Measurements from ENCODE around the gene CLCF1. TPM values are rescaled to one million over a fixed set of nuclear protein-coding genes. Genes with fewer than 3 reads are reported as not detected.

CLCF1 gene
- total and polyA plus RNA-seq, 2 of the 13 experiments (the other 11 are each of a cell fraction or from before 2014, with no cell fraction given): 0.49 to 0.78 TPM

DNA sequence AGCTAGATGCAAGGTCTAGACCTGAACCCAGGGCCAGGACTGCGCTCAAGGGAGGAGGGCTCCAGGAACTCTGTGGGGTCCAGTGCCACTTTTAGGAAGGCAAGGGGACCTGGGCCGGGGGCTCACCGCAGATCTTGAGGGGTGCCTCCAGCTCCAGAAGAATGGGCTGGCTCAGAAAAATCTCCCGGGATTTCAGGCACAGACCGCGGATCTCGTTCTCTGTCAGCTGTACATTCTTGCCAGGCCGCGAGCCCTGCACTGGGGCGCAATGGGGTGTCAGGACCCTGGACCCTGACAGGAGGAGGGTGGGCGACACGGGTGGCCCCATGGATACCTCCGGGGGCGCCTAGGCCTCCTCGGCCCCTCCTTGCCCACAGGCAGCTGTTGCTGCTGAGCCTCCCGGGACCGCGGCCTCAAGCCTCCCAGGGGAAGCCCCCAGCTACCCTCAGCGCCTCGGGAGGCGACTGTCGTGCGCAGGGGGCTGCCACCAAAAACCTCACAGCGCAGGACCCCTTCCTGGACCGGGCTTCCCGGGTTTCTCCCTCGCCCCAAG lies 27.6 kb upstream of the CLCF1 start (continued):
- TF ChIP-seq CENPX (CRISPR knock-in tag; IDR thresholded peaks at IDR 0.05): no peak
- no peak for TF ChIP-seq CBX5 (CRISPR knock-in tag; IDR thresholded peaks at IDR 0.05; ENCODE audit: borderline replicate concordance)
- 0 out of 2 replicates have a peak, but pooled peaks have one; percentile 12 for TF ChIP-seq PAX8 (CRISPR knock-in tag; IDR thresholded peaks at IDR 0.05; ENCODE audit: borderline replicate concordance)
- TF ChIP-seq, protein P1, sequence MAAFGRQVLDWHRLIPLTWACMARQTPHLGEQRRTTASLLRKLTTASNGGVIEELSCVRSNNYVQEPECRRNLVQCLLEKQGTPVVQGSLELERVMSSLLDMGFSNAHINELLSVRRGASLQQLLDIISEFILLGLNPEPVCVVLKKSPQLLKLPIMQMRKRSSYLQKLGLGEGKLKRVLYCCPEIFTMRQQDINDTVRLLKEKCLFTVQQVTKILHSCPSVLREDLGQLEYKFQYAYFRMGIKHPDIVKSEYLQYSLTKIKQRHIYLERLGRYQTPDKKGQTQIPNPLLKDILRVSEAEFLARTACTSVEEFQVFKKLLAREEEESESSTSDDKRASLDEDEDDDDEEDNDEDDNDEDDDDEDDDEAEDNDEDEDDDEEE (CRISPR knock-in tag; IDR thresholded peaks at IDR 0.05): 0 out of 2 replicates have a peak, but pooled peaks have one; percentile 38
- 0 out of 2 replicates have a peak, but pooled peaks have one; percentile 45 for TF ChIP-seq ZNF670 (CRISPR knock-in tag; IDR thresholded peaks at IDR 0.05; ENCODE audit: borderline replicate concordance)
- TF ChIP-seq ETV5 (CRISPR knock-in tag; IDR thresholded peaks at IDR 0.05; ENCODE audit: borderline replicate concordance): no peak
- TF ChIP-seq CHD2 (IDR thresholded peaks at IDR 0.05; ENCODE audit: low read depth, low read length): peak; percentile 33; the same call in 1 of the 2 replicates
- TF ChIP-seq REPIN1 (CRISPR knock-in tag; IDR thresholded peaks at IDR 0.05; ENCODE audit: borderline replicate concordance, low read depth): 0 out of 2 replicates have a peak, but pooled peaks have one; percentile 17
- TF ChIP-seq EED (CRISPR knock-in tag; IDR thresholded peaks at IDR 0.05): 0 out of 2 replicates have a peak, but pooled peaks have one; percentile 22
- no peak for TF ChIP-seq THAP11 (CRISPR knock-in tag; IDR thresholded peaks at IDR 0.05)
- no peak for TF ChIP-seq ZNF558 (CRISPR knock-in tag; IDR thresholded peaks at IDR 0.05; ENCODE audit: borderline replicate concordance)
- TF ChIP-seq ZNF749 (CRISPR knock-in tag; IDR thresholded peaks at IDR 0.05; ENCODE audit: borderline replicate concordance): 0 out of 2 replicates have a peak, but pooled peaks have one; percentile 48
- TF ChIP-seq ZNF572 (CRISPR knock-in tag; IDR thresholded peaks at IDR 0.05): no peak
- TF ChIP-seq ARHGAP35 (CRISPR knock-in tag; IDR thresholded peaks at IDR 0.05; ENCODE audit: borderline replicate concordance): no peak; the same call in 1 of the 2 replicates
- peak; percentile 75 for TF ChIP-seq AGO2 (optimal IDR thresholded peaks at IDR 0.05; ENCODE audit: low read depth, low read length)
- 0 out of 2 replicates have a peak, but pooled peaks have one; percentile 25 for TF ChIP-seq ATF7-NPFF (CRISPR knock-in tag; IDR thresholded peaks at IDR 0.05; ENCODE audit: low read depth)
- TF ChIP-seq, protein P2, sequence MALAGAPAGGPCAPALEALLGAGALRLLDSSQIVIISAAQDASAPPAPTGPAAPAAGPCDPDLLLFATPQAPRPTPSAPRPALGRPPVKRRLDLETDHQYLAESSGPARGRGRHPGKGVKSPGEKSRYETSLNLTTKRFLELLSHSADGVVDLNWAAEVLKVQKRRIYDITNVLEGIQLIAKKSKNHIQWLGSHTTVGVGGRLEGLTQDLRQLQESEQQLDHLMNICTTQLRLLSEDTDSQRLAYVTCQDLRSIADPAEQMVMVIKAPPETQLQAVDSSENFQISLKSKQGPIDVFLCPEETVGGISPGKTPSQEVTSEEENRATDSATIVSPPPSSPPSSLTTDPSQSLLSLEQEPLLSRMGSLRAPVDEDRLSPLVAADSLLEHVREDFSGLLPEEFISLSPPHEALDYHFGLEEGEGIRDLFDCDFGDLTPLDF (CRISPR knock-in tag; IDR thresholded peaks at IDR 0.05): no peak

Measured in HepG2 (cell line).